Parathyroid adenoma (tissue), 2 donors: ENCODE data around the gene PKLR.

Source experiments
- H2AFZ ChIP-seq: fragments of 300-600 bp; sonication (generic); one replicate; pipeline ENCODE4 v1.7.0; 2017; ENCODE audit warnings: antibody characterized with exemption, mild to moderate bottlenecking
- H3K27ac ChIP-seq: fragments of 300-600 bp; sonication (generic); one replicate; pipeline ENCODE4 v1.7.0; 2017
- H3K27me3 ChIP-seq: fragments of 300-600 bp; sonication (generic); one replicate; pipeline ENCODE4 v1.7.0; 2017; ENCODE audit warnings: low read length; ENCODE audit not compliant: control insufficient read depth, insufficient read depth
- H3K36me3 ChIP-seq: fragments of 300-600 bp; sonication (generic); one replicate; pipeline ENCODE4 v1.7.0; 2017; ENCODE audit warnings: low read length; ENCODE audit not compliant: control insufficient read depth, insufficient read depth
- H3K4me1 ChIP-seq: fragments of 300-600 bp; sonication (generic); one replicate; pipeline ENCODE4 v1.7.0; 2017; ENCODE audit warnings: control low read depth
- H3K4me2 ChIP-seq: fragments of 300-600 bp; sonication (generic); one replicate; pipeline ENCODE4 v1.7.0; 2017; ENCODE audit warnings: low read length
- H3K4me3 ChIP-seq: fragments of 300-600 bp; sonication (generic); one replicate; pipeline ENCODE4 v1.7.0; 2017; ENCODE audit warnings: low read depth, low read length
- H3K79me2 ChIP-seq: fragments of 300-600 bp; sonication (generic); one replicate; pipeline ENCODE4 v1.7.0; 2017; ENCODE audit warnings: control low read depth
- H3K9ac ChIP-seq: fragments of 300-600 bp; sonication (generic); one replicate; pipeline ENCODE4 v1.7.0; 2017; ENCODE audit warnings: mild to moderate bottlenecking
- H3K9me3 ChIP-seq: fragments of 300-600 bp; sonication (generic); one replicate; pipeline ENCODE4 v1.7.0; 2017; ENCODE audit warnings: low read length; ENCODE audit not compliant: control insufficient read depth
- TF ChIP-seq, protein P1 (sequence below): fragments of 300-600 bp; sonication (generic); IDR thresholded peaks from one replicate; pipeline ENCODE4 v1.7.0; 2017; ENCODE audit warnings: antibody characterized with exemption, mild to moderate bottlenecking
- donor health status: primary hyperparathyroidism.

Gene PKLR

GRCh38 chr1:155255243-155256007 is 45.8 kb downstream of the PKLR start, which contains the start of gene ENTREP3:
Gene ENTREP3, minus strand, starts transcription at chr1:155255483. Its CDS starts 606 bp downstream, at chr1:155254877.
- H3K9me3 ChIP-seq: no peaks in the 10 kb centered on the region
- H3K4me2 ChIP-seq: peak within 1 kb of the TSS; percentile 77
- peak within 1 kb of the TSS; percentile 37 for H3K9ac ChIP-seq
- no peaks in the 10 kb centered on the region for H3K36me3 ChIP-seq
- H3K79me2 ChIP-seq: no peaks in the 10 kb centered on the region
- H2AFZ ChIP-seq: peak within 1 kb of the TSS; percentile 85
- peak within 1 kb of the TSS; percentile 63 for H3K4me3 ChIP-seq
- H3K27ac ChIP-seq: peak within 1 kb of the TSS; percentile 93
- no peaks in the 10 kb centered on the region for H3K27me3 ChIP-seq
- TF ChIP-seq, protein P1, sequence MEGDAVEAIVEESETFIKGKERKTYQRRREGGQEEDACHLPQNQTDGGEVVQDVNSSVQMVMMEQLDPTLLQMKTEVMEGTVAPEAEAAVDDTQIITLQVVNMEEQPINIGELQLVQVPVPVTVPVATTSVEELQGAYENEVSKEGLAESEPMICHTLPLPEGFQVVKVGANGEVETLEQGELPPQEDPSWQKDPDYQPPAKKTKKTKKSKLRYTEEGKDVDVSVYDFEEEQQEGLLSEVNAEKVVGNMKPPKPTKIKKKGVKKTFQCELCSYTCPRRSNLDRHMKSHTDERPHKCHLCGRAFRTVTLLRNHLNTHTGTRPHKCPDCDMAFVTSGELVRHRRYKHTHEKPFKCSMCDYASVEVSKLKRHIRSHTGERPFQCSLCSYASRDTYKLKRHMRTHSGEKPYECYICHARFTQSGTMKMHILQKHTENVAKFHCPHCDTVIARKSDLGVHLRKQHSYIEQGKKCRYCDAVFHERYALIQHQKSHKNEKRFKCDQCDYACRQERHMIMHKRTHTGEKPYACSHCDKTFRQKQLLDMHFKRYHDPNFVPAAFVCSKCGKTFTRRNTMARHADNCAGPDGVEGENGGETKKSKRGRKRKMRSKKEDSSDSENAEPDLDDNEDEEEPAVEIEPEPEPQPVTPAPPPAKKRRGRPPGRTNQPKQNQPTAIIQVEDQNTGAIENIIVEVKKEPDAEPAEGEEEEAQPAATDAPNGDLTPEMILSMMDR: no peak
- H3K4me1 ChIP-seq: peaks cover 4% of the 10 kb centered on the region

DNA sequence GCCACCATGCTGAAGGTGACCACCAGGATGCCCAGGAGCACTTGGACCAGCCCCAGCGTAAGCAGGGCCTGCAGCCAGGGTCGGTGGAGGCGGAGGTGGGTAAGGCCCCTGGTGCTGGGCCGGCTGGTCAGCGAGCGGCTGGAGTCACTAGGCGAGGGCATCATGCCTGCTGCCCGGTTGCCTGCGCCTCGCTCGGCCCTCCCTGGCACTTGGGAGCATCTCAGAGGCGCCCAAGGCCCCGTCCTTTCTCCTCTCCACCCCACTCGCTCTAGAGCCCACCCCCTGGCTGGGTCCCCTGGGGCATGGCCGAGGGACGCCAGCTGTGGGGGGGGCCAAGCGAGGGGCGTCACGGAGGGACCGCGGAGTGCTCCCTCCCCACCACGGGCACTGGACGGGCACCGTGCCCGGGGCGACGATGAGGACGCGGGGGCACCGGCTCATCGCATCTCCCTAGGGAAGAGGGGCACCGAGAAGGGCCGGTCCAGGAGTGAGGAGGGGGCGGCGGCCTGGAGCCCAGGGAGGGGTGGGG is 46.5 kb downstream of the PKLR start:
- no peaks in the 10 kb centered on the region for H3K27me3 ChIP-seq
- H3K79me2 ChIP-seq: no peaks in the 10 kb centered on the region
- H3K4me1 ChIP-seq: peaks cover 4% of the 10 kb centered on the region
- TF ChIP-seq, protein P1: no peak
- no peaks in the 10 kb centered on the region for H3K9me3 ChIP-seq
- H3K9ac ChIP-seq: no peak overlapping the region
- peak overlapping the region; percentile 77 for H3K4me2 ChIP-seq
- peak overlapping the region; percentile 93 for H3K27ac ChIP-seq
- H2AFZ ChIP-seq: peak overlapping the region; percentile 85
- H3K36me3 ChIP-seq: no peaks in the 10 kb centered on the region
- peak overlapping the region; percentile 63 for H3K4me3 ChIP-seq

GRCh38 chr1:155254228-155254713 is 47.0 kb downstream of the PKLR start:
- TF ChIP-seq, protein P1: no peak
- no peaks in the 10 kb centered on the region for H3K27me3 ChIP-seq
- H2AFZ ChIP-seq: peak overlapping the region; percentile 85
- no peaks in the 10 kb centered on the region for H3K79me2 ChIP-seq
- peak overlapping the region; percentile 93 for H3K27ac ChIP-seq
- peak overlapping the region; percentile 77 for H3K4me2 ChIP-seq
- H3K9ac ChIP-seq: no peak overlapping the region
- no peaks in the 10 kb centered on the region for H3K9me3 ChIP-seq
- peaks cover 4% of the 10 kb centered on the region for H3K4me1 ChIP-seq
- peak overlapping the region; percentile 63 for H3K4me3 ChIP-seq
- H3K36me3 ChIP-seq: no peaks in the 10 kb centered on the region

DNA sequence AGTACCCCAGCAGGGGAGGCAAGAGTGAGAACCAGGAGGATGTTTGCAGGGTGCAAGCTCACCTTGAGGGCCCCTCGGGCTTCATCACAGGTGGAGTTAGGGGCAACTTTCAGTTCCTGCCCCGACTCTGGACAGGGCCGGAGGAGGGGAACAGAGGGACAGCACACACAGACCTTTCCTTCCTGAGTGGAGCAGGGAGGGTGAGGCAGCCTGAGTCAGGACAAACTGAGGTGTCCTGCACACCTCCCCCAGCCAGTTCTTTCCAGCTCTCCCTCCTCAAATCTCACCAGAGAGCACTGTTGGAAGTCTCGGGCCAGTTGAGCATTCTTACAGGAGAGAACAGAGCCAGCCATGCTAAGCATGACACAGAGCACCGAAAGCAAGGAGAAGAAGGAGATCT is 47.4 kb downstream of the PKLR start:
- Histone ChIP-seq H3K79me2 (no peaks in the 10 kb centered on the region), H3K27me3 (no peaks in the 10 kb centered on the region), H2AFZ (no peak overlapping the region), H3K4me3 (no peak overlapping the region), H3K36me3 (no peaks in the 10 kb centered on the region), H3K9ac (no peak overlapping the region), H3K4me1 (peaks cover 4% of the 10 kb centered on the region), H3K27ac (no peak overlapping the region), H3K4me2 (peak overlapping the region; percentile 77), H3K9me3 (no peaks in the 10 kb centered on the region)
- TF ChIP-seq, protein P1: no peak
